Islet precursor cell (in vitro differentiated cells): ENCODE measurements around the gene AGAP3.

ENCODE experiments used
- DNase-seq: peaks from one replicate; pipeline ENCODE4 v3.0.0-alpha.2; 2018

The AGAP3 gene

DNA sequence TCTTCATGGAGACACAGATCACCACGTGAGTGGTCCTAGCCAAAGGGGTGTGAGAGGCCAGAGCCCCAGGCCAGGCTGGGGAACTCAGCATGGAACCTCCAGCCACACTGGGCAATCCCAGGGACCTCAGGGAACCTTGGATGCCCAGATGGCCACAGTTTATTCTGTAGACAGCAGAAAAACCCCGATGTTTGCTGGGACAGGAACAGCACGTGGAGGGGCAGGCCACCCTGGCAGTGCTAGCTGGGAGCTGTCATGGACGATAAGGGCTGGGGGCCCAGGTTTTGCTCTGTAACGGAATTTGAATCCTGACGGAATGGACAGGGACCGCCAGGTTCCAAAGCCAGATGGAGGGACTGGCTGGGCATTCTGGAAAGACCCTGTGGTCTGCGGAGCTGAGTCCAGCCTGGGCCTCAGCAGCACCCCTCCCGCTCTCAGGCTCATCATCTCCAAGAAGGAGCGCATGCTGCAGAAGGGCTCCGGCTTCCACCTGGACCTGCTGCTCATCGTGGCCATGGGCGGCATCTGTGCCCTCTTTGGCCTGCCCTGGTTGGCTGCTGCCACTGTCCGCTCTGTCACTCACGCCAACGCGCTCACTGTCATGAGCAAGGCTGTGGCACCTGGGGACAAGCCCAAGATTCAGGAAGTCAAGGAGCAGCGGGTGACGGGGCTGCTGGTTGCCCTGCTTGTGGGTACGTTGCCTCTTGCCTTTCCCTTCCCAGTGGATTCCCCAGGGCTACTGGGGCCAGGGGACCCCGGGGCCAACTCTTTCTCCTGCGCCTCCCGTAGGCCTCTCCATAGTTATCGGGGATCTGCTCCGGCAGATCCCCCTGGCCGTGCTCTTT, 11.2 kb upstream of the AGAP3 start:
- DNase-seq: no peak

DNA sequence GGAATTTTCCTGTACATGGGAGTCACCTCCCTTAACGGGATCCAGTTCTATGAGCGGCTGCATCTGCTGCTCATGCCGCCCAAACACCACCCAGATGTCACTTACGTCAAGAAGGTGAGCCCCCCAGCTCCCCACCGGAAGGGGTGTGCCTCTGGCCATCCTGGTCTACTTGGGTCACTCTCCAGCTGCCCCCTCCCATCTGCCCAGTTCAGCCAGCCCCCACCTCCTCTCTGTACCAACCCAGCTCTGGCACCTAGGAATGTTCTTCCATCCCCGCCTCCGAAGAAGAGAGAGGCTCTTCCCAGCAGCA, 10.7 kb upstream of the AGAP3 start:
- no peak for DNase-seq

DNA sequence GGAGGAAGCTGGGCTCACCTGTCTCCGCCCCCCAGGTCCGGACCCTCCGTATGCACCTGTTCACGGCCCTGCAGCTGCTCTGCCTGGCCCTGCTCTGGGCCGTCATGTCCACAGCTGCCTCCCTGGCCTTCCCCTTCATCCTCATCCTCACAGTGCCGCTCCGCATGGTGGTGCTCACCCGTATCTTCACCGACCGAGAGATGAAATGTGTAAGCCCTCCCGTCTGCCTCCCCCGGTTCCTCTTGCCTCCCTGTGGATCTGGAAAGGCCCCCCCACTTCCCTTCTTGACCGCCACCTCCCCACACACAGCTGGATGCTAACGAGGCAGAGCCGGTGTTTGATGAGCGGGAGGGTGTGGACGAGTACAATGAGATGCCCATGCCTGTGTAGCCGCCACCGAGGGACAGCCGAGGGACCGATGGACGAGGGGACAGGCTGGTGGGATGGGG, 10.3 kb upstream of the AGAP3 start:
- DNase-seq: no peak

DNA sequence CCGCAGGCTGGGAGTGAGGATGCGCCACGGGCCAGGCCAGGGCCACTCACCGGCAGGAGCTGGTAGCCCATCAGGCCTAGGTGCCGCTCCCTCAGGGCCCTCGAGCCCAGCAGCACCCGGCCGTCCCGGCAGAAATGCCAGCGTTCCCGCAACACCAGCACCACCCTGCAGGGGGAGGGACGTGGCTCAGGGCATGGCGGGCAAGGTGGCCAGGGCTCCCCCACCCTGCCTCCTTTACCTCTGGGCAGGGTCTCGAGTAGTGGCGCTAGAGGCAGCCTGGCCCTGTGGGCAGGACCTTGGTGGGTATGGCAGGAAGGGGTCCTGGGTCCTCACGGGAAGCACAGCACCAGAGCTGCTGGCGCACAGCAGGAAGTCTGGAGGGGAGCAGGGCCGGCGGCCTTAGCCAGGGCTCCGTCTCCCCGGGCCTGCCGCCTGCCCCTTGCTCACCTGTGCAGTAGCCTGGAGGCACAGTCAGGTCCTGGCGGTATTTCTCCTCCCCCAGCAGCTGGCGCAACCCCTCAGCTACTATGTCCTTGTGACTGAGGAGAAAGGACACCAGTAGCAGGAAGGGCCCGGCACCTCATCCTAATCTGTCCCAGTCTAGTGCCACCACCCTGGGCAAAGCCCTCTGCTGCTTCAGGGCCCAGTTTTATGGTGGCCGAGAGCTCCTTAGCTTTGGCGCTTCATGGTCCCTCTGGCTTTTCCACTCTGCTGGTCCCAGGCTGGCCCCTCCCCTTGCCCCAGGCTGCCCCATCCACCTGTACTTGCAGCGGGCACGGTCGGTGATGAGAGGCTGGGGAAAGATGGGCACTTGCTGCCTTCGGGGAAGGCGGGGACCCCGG, 9.2 kb upstream of the AGAP3 start:
- peak; percentile 73 for DNase-seq

DNA sequence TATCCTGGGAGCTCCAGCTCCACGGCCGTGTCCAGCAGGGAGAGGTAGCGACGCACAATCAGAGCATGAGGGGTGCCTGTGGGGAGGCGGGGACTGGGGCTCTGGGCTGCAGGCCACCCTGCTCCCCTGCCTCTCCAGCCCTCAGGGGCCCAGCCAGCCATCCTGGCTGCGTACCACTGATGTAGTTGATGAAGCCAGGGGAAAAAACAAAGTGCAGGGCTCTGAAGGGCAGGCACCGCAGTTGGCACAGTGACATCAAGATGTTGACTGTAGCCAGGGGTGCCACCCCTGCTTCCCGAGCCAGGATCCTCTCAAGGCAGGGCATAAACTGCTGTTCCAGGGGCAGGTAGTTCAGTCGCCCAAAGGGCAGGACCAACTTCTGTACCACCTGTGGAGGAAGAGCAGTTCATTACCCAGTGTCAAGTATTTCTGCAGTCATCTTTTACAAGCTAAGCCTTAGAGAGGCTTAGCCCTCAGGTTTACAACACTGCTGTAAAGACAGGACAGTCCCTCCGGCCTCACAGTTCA, 8.5 kb upstream of the AGAP3 start:
- no peak for DNase-seq

DNA sequence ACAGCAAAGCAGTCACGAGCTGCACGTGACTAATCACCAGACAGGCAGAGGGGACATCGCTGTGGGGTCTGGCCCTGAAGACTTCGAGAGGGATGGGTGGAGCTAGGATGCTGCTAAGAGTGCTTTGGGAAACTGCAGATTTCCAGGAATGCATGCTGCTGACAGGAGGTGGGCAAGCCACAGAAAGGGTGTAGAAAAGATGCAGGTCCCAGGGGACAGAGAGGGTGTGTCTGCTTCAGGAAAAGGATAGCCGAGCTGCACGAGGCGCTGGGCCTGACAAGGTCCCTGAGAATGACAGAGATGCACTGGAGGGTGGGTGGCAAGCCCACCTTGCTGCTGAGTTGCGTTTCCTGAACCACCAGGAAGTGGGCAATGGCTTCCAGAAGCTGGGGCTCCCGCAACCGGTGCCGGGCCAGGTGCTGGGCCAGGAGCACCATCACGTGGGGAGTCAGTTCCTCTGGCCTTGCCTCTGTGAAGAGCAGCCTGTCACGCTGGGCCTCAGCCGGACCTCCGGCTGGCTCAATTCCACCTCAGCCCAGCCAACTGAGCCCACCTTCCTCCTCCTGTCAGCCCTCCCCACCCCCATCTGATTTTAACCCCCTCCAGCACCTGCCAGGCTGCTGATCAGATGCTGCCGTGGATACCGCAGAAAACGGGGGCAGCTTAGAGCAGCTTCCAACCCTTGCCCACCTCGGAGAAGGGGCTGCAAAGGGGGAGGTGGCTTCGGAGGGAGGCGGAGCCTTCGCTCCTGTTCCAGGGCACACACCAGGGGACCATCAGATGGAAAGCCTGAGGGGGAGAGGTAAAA, 7.8 kb upstream of the AGAP3 start:
- DNase-seq: peak; percentile 88

DNA sequence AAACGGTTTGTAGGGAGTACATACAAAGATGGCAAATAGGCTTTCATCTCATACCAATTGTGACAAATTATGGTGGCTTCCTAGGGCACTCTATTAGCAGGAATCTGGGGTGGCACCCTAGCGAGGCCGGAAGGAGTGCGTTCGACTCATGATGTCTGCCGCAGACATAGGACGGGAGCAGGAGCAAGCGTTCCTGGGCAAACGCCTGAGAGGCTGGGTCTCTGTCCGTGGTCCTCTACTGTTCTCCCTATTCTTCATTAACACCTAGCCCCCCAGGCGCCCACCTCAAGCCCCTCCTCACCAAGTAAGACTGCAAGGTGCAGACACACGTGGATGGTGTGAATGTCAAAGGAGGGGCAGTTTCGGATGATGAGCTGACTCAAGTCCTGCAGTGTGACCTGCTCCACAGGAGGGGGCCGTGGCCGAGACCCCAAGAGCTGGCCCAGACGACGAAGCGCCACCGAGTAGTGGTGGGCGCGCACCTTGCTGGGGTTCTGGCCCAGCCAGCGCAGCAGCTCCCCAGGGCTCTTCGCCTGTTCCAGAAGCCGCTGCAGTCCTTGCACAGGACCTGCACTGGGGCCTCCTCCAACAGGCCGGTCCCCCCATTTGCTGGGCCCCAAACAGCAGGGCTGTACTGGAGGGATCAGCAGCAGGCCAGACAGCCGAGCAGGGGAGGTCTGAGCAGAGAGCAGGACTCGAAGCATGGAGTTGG, 6.9 kb upstream of the AGAP3 start:
- no peak for DNase-seq

DNA sequence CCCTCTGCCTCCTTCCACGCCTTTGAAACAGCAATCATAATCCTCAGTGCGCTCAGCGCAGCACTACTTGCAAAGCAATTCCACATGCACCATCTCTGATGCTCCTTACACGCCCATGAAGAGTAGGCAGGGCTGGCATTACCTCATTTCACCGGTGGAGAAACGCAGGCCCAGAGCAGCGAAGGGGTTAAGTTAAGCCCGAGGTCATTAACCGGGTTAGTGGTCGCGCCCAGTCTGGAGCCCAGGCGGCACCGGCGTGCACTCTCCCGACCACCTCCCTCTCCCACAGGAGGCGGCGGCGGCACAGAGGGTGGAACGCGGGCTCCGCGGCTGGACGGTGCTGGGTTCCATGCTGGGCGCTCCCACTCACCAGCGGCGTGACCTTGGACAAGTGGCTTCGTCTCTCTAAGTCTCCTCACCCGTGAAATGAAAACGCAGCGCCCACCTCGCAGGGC, 6.2 kb upstream of the AGAP3 start:
- DNase-seq: no peak

DNA sequence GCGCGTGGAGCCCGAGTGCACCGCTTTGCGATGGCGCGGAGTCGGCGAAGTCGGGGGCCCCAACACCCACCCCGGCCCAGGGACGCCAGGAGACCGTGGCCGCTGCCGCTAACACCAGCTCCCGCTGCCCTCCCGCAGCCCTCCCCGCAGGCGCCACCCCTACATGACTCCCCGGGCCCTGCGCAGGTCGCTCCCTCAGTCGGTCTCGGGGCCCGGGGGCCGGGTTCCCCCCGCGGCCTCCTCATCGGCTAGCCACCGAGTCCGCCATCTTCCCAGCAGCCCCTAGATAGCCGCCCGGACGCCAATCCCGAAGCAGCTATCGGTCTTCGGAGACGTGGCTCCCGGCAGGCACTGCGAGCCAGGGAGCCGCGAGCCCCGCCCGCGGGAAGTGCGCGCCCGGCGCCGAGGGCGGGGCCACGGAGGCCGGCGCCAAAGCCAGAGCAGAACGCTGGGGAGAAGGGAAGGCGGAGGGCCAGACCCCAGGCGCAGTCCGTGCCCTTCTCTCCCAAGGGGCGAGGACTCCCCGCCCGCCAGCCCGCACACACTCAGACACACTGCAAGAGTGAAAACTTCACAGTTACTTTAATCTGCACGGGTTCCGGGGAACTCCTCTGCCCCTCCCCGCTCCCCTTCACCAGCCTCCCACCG, 5.6 kb upstream of the AGAP3 start, which contains the start of gene FASTK:
Gene FASTK, minus strand, starts transcription at position 288 of the 648 bp plus-strand sequence. Its CDS starts 43 bp downstream, at position 245.
- peak; percentile 96 for DNase-seq

DNA sequence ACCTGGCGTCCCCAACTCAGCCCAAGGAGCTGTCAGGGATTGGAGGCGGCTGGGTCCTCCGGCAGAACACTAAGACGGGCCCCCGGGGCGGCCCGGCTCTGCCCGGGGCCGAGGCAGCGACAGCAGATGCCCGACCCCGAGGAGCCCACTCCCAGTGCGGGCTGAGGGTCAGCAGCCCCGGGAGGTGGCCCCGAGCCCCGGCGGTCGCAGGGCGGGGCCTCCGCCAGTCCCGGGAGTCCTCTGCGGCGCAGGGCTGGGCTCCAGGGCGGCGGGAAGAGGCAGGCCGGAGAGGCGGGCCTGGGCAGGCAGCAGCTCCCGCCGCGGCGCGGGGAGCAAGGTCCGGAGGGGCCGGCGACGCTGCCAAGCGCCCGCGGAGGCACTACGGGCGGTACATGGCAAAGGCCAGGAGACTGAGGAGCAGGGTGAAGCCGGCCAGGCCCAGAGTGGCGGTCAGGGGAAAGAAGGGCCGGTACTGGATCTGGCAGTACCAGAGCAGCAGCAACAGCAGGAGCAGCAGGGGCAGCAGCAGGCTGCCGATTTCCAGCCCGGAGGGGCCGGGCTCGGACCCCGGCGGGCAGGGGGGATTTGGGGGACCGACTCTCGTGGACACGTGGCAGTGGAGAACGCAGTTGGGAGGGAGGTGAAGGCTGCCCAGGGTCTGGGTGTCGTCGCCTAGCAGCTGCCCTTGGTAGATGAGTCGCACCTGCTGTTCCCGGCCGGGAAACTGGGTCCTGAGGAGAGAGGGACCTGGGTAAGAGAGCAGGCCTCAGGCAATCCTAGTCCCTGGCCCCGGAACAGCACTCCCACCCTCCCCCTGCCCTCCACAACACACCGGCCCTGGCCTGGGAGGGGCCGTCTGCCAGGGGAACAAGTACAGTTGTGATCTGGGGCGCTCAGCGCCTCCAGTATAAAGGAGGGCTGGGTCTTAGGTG, 4.8 kb upstream of the AGAP3 start:
- DNase-seq: peak; percentile 80

DNA sequence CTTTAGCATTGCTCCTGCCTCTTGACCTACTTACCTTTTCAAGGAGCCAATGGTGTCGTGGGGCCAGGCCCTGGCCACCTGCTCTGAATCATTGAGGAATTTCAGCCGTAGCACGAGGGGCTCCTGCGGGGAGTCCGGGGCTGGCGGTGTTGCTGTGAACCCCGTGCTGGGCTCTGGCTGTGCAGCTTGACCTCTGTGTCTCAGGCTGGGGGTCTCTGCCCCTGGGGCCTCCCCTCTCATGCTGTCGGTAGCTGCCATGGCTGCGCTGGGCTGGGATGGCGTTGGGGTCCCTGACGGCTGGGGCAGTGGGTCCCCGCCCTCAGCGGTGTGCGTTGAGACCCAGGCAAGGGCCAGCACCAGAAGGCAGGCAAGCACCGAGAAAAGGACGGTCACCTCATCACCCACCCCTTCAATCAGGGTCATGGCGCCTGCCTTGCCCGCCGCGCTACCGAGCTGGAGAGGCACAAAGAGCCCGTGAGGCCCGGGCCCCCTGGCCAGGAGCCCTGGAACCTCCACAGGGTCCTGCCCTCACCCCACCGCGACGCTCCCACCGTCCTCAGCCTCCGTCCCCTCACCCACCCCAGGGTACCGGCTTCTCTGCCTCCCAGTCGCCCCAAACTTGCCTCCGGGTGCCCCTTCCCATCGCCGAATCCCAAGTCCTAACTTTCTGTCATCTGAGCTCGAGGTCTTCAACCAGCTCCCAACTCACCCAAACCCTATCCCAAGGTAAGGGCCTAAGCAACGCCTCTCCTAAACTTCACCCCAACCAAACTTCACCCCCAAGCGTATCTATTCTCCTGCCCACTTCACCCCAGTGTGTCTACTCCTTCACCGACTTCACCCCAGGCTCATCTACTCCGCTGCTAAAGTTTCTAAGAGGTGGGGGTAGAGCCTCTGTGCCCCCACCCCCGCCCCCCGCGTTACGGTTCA, 3.9 kb upstream of the AGAP3 start:
- peak; percentile 46 for DNase-seq

DNA sequence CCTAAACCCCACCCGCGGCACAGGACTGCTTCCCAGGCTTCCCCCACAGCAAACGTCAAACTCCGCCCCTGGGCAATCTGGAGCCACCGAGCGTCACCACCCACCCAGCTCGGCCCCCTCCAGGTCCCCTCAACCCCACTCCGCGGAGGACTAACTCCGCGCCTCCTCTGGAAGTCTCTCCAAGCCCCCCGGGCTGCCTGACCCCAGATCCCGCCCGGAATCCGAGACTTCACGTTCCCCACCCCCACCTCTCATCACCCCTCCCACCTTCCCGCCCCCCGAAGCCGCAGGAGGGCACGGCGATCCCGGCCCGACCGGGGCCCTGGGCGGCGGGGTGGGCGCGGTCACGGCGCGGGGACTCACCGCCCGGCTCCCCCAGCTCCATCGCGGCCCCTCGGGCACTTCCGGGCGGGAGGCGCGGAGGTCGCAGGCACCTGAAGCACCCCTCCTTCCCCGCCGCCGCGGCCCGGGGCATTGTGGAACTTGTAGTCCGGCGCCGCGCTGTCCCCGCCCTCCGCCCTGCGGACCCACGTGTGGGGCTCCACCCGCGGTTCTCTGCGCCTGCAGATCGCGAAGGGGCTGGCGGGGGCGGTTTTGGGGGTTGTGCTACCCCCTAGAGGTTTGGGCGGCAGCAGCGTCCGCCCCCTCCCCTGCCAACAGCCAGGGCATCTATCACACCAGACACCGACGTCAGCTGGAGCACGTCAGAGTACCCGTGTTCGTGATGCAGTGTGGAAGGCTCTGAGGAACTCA, 3.0 kb upstream of the AGAP3 start, which contains the start of gene TMUB1:
Gene TMUB1, minus strand, starts transcription at position 423 of the 753 bp plus-strand sequence. CDS start 930 bp downstream, outside the sequence.
- DNase-seq: peak; percentile 82

DNA sequence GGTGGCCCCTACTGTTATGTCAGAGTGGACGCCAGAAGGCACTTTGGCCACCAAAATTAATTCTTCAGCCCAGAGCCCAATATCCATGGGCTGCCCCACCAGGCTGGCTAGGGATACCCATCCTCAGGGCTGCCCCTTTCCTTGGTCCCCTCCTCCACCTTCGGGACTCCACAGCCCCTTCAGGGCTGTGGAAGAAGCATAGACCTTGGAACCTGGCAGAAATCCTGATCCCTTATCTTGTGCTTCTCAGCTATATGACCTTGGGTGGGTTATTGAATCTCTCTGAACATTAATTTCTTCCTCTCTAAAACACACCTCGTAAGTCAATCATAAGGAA, 2.5 kb upstream of the AGAP3 start:
- no peak for DNase-seq

DNA sequence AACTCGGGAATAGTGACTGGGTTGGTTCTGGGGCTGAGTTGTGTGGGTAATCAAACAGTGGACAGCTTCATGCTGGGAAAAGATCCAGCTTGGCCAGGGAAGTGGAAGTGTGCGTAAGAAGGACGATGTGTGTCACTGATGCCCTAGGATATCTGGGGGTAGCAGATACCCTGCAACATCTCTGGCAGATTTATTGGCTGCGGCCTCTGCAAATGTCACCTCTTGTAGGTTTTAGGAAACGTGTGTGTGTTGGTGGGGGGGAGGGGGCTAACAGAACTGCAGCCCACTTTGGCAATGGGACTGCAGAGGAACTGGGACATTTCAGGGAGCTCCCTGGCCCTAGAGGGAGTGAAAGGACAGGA, 965 bp upstream of the AGAP3 start:
- DNase-seq: no peak

DNA sequence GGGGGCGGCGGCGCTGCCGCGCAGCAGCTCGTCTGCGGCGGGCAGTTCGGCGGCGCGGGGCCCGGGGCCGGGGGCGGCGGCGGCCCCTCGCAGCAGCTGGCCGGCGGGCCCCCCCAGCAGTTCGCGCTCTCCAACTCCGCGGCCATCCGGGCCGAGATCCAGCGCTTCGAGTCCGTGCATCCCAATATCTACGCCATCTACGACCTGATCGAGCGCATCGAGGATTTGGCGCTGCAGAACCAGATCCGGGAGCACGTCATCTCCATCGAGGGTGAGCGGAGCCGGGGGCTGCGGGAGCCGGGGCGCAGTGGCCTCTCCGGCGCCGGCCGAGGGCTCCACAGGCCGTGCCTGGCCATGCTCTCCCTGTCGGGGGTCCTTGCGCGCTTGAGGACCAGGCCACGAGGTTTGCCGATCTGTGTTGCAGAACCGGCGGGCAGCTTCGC, 548 bp downstream of the AGAP3 start:
- no peak for DNase-seq

DNA sequence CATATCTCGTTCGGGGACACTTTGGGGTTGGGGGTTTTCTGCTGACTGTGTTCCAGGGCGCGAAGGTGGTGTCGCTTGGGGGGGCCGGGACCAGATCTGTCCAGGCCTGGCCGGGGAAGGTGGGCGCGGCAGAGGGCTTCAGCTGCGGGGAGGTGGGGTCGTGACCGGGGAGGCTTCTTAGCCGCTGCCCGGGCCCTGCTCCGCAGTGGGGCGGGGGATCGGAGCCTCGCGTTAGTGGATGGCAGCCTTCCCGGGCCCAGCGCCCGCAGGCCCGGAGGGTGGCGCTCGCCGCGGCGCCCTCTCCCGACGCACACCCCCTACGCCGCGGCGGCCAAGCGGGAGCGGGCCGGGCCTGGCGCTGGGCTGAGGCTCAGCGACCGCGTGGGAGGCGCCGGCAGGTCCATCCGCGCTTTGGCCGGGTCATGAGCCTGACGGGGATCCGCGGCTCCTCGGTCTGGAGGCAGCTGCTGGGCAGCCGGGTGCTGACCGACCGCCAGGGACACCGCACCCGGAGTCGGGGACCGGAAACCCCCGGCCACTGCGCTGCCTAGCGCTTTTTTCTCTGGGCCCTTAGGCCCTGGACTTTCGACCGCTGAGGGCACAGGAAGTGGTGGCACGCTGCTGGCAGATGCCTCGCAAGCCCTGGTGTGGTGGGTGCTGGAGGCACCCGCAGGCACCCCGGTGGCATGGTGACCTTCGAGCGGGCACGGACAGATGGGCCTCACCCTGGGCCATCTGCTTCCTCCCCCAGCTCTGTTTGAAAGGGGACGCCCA, 1.2 kb downstream of the AGAP3 start:
- DNase-seq: peak; percentile 70

DNA sequence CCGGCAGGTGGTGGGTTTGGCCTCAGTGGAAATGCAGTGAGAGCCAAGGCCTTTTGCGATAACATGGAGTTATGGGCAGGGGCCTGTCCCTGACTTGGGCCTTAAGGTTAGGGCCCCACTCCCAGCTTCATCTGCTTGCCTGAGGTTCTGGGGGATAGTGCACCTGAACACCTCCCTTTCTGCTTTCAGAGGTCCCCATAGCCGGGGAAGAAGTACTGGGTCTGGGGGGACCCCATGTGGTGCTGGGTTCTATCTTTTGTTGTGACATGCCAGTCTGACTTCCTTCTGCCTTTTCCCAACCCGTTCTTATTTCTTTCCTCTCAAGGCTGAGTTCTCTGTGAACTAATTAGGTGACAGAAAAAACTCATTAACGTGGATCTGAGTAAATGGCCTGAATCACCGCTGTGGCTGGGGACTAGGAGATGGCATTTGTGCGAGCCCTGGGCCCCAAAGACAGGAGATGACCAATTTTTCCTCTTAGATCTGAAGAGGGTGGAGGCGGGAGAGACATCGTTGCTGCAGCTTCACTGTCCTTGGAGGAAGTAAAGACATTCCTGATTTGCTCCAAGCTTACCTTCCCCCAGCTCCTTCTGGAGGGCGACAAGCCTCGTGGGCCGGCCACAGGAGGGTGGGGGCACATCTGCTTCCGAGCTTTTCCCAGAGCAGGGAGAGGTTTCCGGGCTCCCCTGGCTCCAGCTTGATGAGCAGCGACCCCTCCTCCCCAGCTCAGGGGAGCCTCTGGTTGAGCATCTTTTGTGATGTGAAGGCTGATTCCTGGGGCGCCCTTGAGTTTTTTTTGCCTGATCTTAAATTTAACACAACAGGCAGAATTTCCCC, 2.0 kb downstream of the AGAP3 start:
- no peak for DNase-seq
